Measurements from ENCODE around the gene ASXL2. TPM values are rescaled to one million over a fixed set of nuclear protein-coding genes. Genes with fewer than 3 reads are reported as not detected.

Gene ASXL2
- total and polyA plus RNA-seq, 2 of the 13 experiments (the other 11 are each of a cell fraction or from before 2014, with no cell fraction given) = 12.1 to 19.2 TPM

DNA sequence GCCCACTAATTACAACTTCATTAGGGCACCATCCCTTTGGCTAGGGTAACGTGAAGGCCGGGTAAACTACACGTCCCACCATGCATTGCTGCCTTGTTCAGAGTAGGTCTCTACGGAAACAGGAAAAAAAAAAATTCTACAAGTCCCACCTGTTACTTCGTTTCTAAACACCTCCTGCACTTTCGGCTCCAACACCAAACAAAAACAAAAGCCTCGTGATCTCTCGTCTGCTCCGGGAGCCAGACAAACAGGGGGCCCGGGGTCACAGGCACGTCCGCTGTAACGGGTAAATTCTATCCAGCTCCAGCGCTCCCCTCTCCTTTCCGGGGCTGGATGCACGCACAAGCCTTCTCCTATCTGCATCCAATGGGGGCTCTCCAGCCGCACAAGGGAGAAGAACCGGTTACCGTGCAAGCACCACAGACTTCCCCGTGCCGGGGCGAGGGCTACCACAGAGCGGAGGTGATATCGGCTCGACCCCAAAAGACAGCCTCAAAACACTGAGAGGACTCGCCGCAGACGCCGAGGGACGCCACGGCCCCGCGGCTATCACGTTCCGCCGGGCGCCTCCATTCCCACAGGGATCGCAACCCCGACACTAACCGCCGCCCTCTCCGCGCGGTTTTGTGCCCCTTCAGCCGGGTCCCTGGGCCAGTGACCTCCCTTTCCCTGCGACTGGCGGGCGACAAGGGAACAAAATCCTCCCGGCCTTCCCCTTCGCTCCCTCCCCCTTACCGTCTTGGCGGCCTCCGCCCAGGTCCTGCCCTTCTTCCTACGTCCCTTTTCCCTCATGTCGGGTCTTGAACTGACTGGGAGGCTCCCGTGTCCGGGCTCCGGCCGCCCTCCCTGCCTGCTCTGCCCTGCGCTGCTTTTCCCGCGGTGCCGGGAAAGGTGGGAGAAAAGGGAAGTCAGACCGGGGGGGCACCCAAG, 591 bp downstream of the ASXL2 start (continued):
- TF ChIP-seq, protein P1, sequence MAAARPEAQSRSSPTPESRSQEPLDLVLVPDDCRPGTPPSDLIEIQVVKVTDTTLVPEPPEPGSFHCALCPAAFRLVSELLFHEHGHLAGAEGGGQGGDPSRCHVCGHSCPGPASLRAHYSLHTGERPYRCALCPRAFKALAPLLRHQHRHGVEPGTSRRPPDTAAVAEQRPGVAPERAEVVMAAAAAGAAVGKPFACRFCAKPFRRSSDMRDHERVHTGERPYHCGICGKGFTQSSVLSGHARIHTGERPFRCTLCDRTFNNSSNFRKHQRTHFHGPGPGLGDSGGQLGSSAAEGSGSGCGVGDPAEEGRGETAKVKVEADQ (CRISPR knock-in tag; IDR thresholded peaks at IDR 0.05; ENCODE audit: borderline replicate concordance) = peak; percentile 77; the same call in 1 of the 2 replicates
- TF ChIP-seq, protein P2, sequence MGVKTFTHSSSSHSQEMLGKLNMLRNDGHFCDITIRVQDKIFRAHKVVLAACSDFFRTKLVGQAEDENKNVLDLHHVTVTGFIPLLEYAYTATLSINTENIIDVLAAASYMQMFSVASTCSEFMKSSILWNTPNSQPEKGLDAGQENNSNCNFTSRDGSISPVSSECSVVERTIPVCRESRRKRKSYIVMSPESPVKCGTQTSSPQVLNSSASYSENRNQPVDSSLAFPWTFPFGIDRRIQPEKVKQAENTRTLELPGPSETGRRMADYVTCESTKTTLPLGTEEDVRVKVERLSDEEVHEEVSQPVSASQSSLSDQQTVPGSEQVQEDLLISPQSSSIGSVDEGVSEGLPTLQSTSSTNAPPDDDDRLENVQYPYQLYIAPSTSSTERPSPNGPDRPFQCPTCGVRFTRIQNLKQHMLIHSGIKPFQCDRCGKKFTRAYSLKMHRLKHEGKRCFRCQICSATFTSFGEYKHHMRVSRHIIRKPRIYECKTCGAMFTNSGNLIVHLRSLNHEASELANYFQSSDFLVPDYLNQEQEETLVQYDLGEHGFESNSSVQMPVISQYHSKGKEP (CRISPR knock-in tag; IDR thresholded peaks at IDR 0.05) = no peak
- TF ChIP-seq ZNF20 (CRISPR knock-in tag; IDR thresholded peaks at IDR 0.05) (peak; percentile 68; the same call in 1 of the 2 replicates), ZNF891 (CRISPR knock-in tag; IDR thresholded peaks at IDR 0.05) (peak; percentile 93; the same call in 1 of the 2 replicates), NONO (IDR thresholded peaks at IDR 0.05) (no peak), NONO (CRISPR knock-in tag; conservative IDR thresholded peaks at IDR 0.05) (no peak), U2AF2 (IDR thresholded peaks at IDR 0.05; ENCODE audit: low read depth, low read length) (0 out of 2 replicates have a peak, but pooled peaks have one; percentile 63), SAP130 (CRISPR knock-in tag; IDR thresholded peaks at IDR 0.05; ENCODE audit: low read depth) (peak; percentile 71), ZNF792 (CRISPR knock-in tag; IDR thresholded peaks at IDR 0.05) (peak; percentile 57; the same call in 1 of the 2 replicates), ZNF354B (CRISPR knock-in tag; IDR thresholded peaks at IDR 0.05) (no peak), ZBTB7B (CRISPR knock-in tag; IDR thresholded peaks at IDR 0.05) (peak; percentile 37; the same call in 1 of the 2 replicates), HOXD1 (CRISPR knock-in tag; IDR thresholded peaks at IDR 0.05) (peak; percentile 29; the same call in 1 of the 2 replicates), ZNF556 (CRISPR knock-in tag; IDR thresholded peaks at IDR 0.05; ENCODE audit: borderline replicate concordance) (0 out of 2 replicates have a peak, but pooled peaks have one; percentile 29), GATAD1 (CRISPR knock-in tag; IDR thresholded peaks at IDR 0.05) (peak; percentile 66), FOXA3 (CRISPR knock-in tag; IDR thresholded peaks at IDR 0.05) (peak; percentile 27; the same call in 1 of the 2 replicates), AGO2 (optimal IDR thresholded peaks at IDR 0.05; ENCODE audit: low read depth, low read length) (peak; percentile 96), CHCHD3 (CRISPR knock-in tag; IDR thresholded peaks at IDR 0.05) (no peak), SMAD3 (CRISPR knock-in tag; IDR thresholded peaks at IDR 0.05) (no peak), CHD2 (IDR thresholded peaks at IDR 0.05; ENCODE audit: low read depth, low read length) (no peak), ZNF562 (CRISPR knock-in tag; IDR thresholded peaks at IDR 0.05; ENCODE audit: borderline replicate concordance) (no peak)
- TF ChIP-seq, protein P3, sequence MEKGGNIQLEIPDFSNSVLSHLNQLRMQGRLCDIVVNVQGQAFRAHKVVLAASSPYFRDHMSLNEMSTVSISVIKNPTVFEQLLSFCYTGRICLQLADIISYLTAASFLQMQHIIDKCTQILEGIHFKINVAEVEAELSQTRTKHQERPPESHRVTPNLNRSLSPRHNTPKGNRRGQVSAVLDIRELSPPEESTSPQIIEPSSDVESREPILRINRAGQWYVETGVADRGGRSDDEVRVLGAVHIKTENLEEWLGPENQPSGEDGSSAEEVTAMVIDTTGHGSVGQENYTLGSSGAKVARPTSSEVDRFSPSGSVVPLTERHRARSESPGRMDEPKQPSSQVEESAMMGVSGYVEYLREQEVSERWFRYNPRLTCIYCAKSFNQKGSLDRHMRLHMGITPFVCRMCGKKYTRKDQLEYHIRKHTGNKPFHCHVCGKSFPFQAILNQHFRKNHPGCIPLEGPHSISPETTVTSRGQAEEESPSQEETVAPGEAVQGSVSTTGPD (CRISPR knock-in tag; IDR thresholded peaks at IDR 0.05) = 0 out of 2 replicates have a peak, but pooled peaks have one; percentile 41
- TF ChIP-seq, protein P4, sequence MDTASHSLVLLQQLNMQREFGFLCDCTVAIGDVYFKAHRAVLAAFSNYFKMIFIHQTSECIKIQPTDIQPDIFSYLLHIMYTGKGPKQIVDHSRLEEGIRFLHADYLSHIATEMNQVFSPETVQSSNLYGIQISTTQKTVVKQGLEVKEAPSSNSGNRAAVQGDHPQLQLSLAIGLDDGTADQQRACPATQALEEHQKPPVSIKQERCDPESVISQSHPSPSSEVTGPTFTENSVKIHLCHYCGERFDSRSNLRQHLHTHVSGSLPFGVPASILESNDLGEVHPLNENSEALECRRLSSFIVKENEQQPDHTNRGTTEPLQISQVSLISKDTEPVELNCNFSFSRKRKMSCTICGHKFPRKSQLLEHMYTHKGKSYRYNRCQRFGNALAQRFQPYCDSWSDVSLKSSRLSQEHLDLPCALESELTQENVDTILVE (CRISPR knock-in tag; IDR thresholded peaks at IDR 0.05) = peak; percentile 22; the same call in 1 of the 2 replicates
- TF ChIP-seq, protein P5, sequence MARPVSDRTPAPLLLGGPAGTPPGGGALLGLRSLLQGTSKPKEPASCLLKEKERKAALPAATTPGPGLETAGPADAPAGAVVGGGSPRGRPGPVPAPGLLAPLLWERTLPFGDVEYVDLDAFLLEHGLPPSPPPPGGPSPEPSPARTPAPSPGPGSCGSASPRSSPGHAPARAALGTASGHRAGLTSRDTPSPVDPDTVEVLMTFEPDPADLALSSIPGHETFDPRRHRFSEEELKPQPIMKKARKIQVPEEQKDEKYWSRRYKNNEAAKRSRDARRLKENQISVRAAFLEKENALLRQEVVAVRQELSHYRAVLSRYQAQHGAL (CRISPR knock-in tag; IDR thresholded peaks at IDR 0.05; ENCODE audit: not compliant biosample characterization) = peak; percentile 55
